Testis (tissue), 2 donors: ENCODE data around the gene MAPK1IP1L.

ENCODE experiments used
- CTCF ChIP-seq, 3 experiments: fragments of 450-650 bp in 2 of 3; fragments of 200-600 bp in 1 of 3; sonication (generic) in 1 of 3; IDR thresholded peaks; one replicate each; pipeline ENCODE4 v1.5.1; 2016 to 2019; ENCODE audit warnings: antibody characterized with exemption in 3 of 3, mild to moderate bottlenecking in 2 of 3, moderate library complexity in 1 of 3
- POLR2A ChIP-seq: fragments of 450-650 bp; IDR thresholded peaks from one replicate; pipeline ENCODE4 v1.6.1; 2017; ENCODE audit warnings: antibody characterized with exemption, mild to moderate bottlenecking, moderate library complexity

GRCh38 chr14:55107766-55108554 is 56.5 kb downstream of the MAPK1IP1L start:
- TF ChIP-seq CTCF (IDR thresholded peaks at IDR 0.05) (no peak), POLR2A (no peak)
